Fibroblast of lung (primary cell): ENCODE data around the gene POLR1A. TPM values are rescaled to one million over a fixed set of nuclear protein-coding genes. Genes with fewer than 3 reads are reported as not detected.

Experiments
- DNase-seq, 2 donors: peaks; one replicate each; pipeline versions ENCODE4 v3.0.0 to v3.0.0-alpha.2; 2010; ENCODE audit warnings: low read depth in 2 of 2
- H2AFZ ChIP-seq: 2 replicates; pipeline ENCODE4 v1.5.1; 2012; ENCODE audit warnings: low read length, control low read depth, inconsistent platforms
- H3K27ac ChIP-seq: 2 replicates; pipeline ENCODE4 v1.5.1; 2011; ENCODE audit warnings: low read length, control low read depth; ENCODE audit not compliant: insufficient read depth
- H3K27me3 ChIP-seq: 2 replicates; pipeline ENCODE4 v1.5.1; 2011; ENCODE audit warnings: mild to moderate bottlenecking, low read length; ENCODE audit not compliant: control insufficient read depth, insufficient read depth
- H3K36me3 ChIP-seq: 2 replicates; pipeline ENCODE4 v1.5.1; 2011; ENCODE audit warnings: low read length; ENCODE audit not compliant: control insufficient read depth, insufficient read depth
- H3K4me1 ChIP-seq: 2 replicates; pipeline ENCODE4 v1.5.1; 2011; ENCODE audit warnings: low read length; ENCODE audit not compliant: control insufficient read depth, insufficient read depth; ENCODE audit errors: extremely low read depth
- H3K4me2 ChIP-seq: 2 replicates; pipeline ENCODE4 v1.5.1; 2011; ENCODE audit warnings: low read length, control low read depth; ENCODE audit not compliant: insufficient read depth; ENCODE audit errors: extremely low read depth
- H3K4me3 ChIP-seq, 4 experiments: fragments of 200-600 bp in 1 of 4; sonication (generic) in 1 of 4; replicated peaks in 1 of 4; 2 replicates each; pipeline ENCODE4 v1.5.1; 2011 to 2016; ENCODE audit warnings: low read length in 4 of 4, low read depth in 3 of 4, mild to moderate bottlenecking in 3 of 4, control low read depth in 2 of 4, inconsistent platforms in 1 of 4, mixed read lengths in 1 of 4; ENCODE audit not compliant: insufficient read depth in 1 of 4; ENCODE audit errors: control extremely low read depth in 1 of 4
- H3K79me2 ChIP-seq: 2 replicates; pipeline ENCODE4 v1.5.1; 2012; ENCODE audit warnings: mild to moderate bottlenecking, low read length, inconsistent platforms; ENCODE audit not compliant: control insufficient read depth, insufficient read depth
- H3K9ac ChIP-seq: 2 replicates; pipeline ENCODE4 v1.5.1; 2011; ENCODE audit warnings: mild to moderate bottlenecking, low read length, control low read depth; ENCODE audit not compliant: insufficient read depth
- H3K9me3 ChIP-seq: 2 replicates; pipeline ENCODE4 v1.5.1; 2012; ENCODE audit warnings: low read depth, low read length; ENCODE audit not compliant: control insufficient read depth, insufficient read depth
- H4K20me1 ChIP-seq: 2 replicates; pipeline ENCODE4 v1.5.1; 2011; ENCODE audit warnings: low read length; ENCODE audit not compliant: control insufficient read depth, insufficient read depth; ENCODE audit errors: extremely low read depth
- CTCF ChIP-seq, 2 donors: IDR thresholded peaks in 1 of 2; conservative IDR thresholded peaks in 1 of 2; 1 replicate in 1 of 2; 2 replicates in 1 of 2; pipeline ENCODE4 v1.5.1; 2011 to 2012; ENCODE audit warnings: low read length in 2 of 2, control low read depth in 1 of 2, inconsistent platforms in 1 of 2, low read depth in 1 of 2, mild to moderate bottlenecking in 1 of 2
- EZH2 ChIP-seq: IDR thresholded peaks from 2 replicates; pipeline ENCODE4 v1.5.1; 2012; ENCODE audit warnings: low read length, control low read depth, mild to moderate bottlenecking; ENCODE audit errors: missing control alignments
- polyA plus RNA-seq, 2 donors: library from polyadenylated mRNA; depleted of rRNA in 1 of 2; stranded (reverse) in 1 of 2; unstranded in 1 of 2; fragments of >200 nt; gene quantifications; 2 replicates each; pipeline ENCODE4 v1.2.1, GENCODE V29; 2011 to 2012; ENCODE audit warnings: missing spikeins in 1 of 2
- total RNA-seq: library from RNA; depleted of rRNA; stranded (reverse); fragments of >200 nt; gene quantifications from 2 replicates; pipeline ENCODE4 v1.2.1, GENCODE V29; 2014

The POLR1A gene
- total and polyA plus RNA-seq, 2 donors (not counting 1 experiment from before 2014, with no cell fraction given) = 9.4 to 9.9 TPM

- Histone ChIP-seq H3K4me3 (no peak overlapping the region), H2AFZ (no peak overlapping the region), H3K36me3 (peaks cover 7% of the 10 kb centered on the region), H3K9ac (no peak overlapping the region), H4K20me1 (no peaks in the 10 kb centered on the region), H3K4me1 (no peaks in the 10 kb centered on the region), H3K4me2 (no peak overlapping the region), H3K9me3 (no peaks in the 10 kb centered on the region), H3K27me3 (no peaks in the 10 kb centered on the region), H3K79me2 (no peaks in the 10 kb centered on the region), H3K27ac (no peak overlapping the region)
- peak in 1 of 2 donors; percentile 60 for DNase-seq
- TF ChIP-seq CTCF (conservative IDR thresholded peaks at IDR 0.05 in 1 of 2, IDR thresholded peaks at IDR 0.05 in 1 of 2; ENCODE audit: low read depth in 1 of 2, low read length in 2 of 2) (no peak), EZH2 (no peak)
Observed at GRCh38 chr2:86056590-86057331, 48.9 kb downstream of the POLR1A start.

GRCh38 chr2:86055314-86055713, 50.4 kb downstream of the POLR1A start:
- Histone ChIP-seq H3K4me3 (no peak overlapping the region), H4K20me1 (no peaks in the 10 kb centered on the region), H3K4me2 (no peak overlapping the region), H3K4me1 (no peaks in the 10 kb centered on the region), H2AFZ (no peak overlapping the region), H3K36me3 (peaks cover 10% of the 10 kb centered on the region), H3K79me2 (no peaks in the 10 kb centered on the region), H3K27ac (no peak overlapping the region), H3K27me3 (no peaks in the 10 kb centered on the region), H3K9ac (no peak overlapping the region), H3K9me3 (no peaks in the 10 kb centered on the region)
- no peak for DNase-seq
- TF ChIP-seq EZH2 = no peak
- no peak for TF ChIP-seq CTCF (conservative IDR thresholded peaks at IDR 0.05 in 1 of 2, IDR thresholded peaks at IDR 0.05 in 1 of 2; ENCODE audit: low read depth in 1 of 2, low read length in 2 of 2)

- no peaks in the 10 kb centered on the region for H3K9me3 ChIP-seq
- DNase-seq = peak in 1 of 2 donors; percentile 60
- H2AFZ ChIP-seq = no peak overlapping the region
- H3K4me2 ChIP-seq = no peak overlapping the region
- no peaks in the 10 kb centered on the region for H3K79me2 ChIP-seq
- H4K20me1 ChIP-seq = no peaks in the 10 kb centered on the region
- no peaks in the 10 kb centered on the region for H3K27me3 ChIP-seq
- no peak overlapping the region for H3K9ac ChIP-seq
- H3K27ac ChIP-seq = no peak overlapping the region
- H3K4me1 ChIP-seq = no peaks in the 10 kb centered on the region
- TF ChIP-seq EZH2 (no peak), CTCF (conservative IDR thresholded peaks at IDR 0.05 in 1 of 2, IDR thresholded peaks at IDR 0.05 in 1 of 2; ENCODE audit: low read depth in 1 of 2, low read length in 2 of 2) (no peak)
- peaks cover 11% of the 10 kb centered on the region for H3K36me3 ChIP-seq
- no peak overlapping the region for H3K4me3 ChIP-seq
Observed at GRCh38 chr2:86054535-86055082, 51.1 kb downstream of the POLR1A start.
